HUES48 (cell line): ENCODE data around the gene IL3.

Experiments used
- H3K27ac ChIP-seq: one replicate; pipeline ENCODE4 v1.7.0; 2013; ENCODE audit warnings: low read depth, low read length, inconsistent platforms
- H3K27me3 ChIP-seq: 2 replicates; pipeline ENCODE4 v1.6.1; 2013; ENCODE audit warnings: mild to moderate bottlenecking, low read length; ENCODE audit not compliant: control insufficient read depth, insufficient read depth
- H3K36me3 ChIP-seq: 2 replicates; pipeline ENCODE4 v1.6.1; 2013; ENCODE audit warnings: low read length; ENCODE audit not compliant: control insufficient read depth, insufficient read depth
- H3K4me1 ChIP-seq: 2 replicates; pipeline ENCODE4 v1.6.1; 2013; ENCODE audit warnings: mild to moderate bottlenecking, low read length; ENCODE audit not compliant: control insufficient read depth, insufficient read depth
- H3K4me3 ChIP-seq: 2 replicates; pipeline ENCODE4 v1.5.1; 2013; ENCODE audit warnings: mild to moderate bottlenecking, low read depth, low read length
- H3K9ac ChIP-seq: 2 replicates; pipeline ENCODE4 v1.6.1; 2013; ENCODE audit warnings: mild to moderate bottlenecking, low read depth, low read length, moderate library complexity
- H3K9me3 ChIP-seq: 2 replicates; pipeline ENCODE4 v1.6.1; 2013; ENCODE audit warnings: low read length; ENCODE audit not compliant: control insufficient read depth, insufficient read depth

Gene IL3

GRCh38 chr5:132050661-132051552, 9.5 kb upstream of the IL3 start:
- Histone ChIP-seq H3K36me3 (no peaks in the 10 kb centered on the region), H3K27ac (no peak overlapping the region), H3K4me1 (no peaks in the 10 kb centered on the region), H3K27me3 (no peaks in the 10 kb centered on the region), H3K9ac (no peak overlapping the region), H3K9me3 (no peaks in the 10 kb centered on the region), H3K4me3 (no peak overlapping the region)

DNA sequence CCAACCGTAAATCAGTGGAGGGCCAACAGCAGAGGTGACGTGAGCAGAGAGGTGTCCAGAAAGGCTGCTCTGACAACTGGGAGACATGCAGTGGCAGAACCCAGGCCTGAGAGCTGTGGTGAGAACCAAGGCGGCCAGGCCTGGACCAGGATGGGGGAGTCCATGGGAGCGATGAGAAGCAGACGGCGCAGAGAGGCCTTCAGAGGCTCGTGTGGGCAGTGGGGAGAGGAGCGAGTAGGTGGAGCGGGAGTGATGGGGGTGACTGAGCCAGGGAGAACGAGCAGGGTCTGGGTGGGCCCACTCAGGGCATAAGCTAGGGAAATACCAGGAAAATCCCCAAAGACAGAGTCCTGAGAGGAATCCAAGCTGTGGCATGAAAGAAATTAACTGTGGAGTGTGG, 7.9 kb upstream of the IL3 start:
- H3K4me1 ChIP-seq: no peaks in the 10 kb centered on the region
- H3K9ac ChIP-seq: no peak overlapping the region
- no peaks in the 10 kb centered on the region for H3K9me3 ChIP-seq
- H3K4me3 ChIP-seq: no peak overlapping the region
- no peaks in the 10 kb centered on the region for H3K36me3 ChIP-seq
- H3K27ac ChIP-seq: no peak overlapping the region
- H3K27me3 ChIP-seq: no peaks in the 10 kb centered on the region

- Histone ChIP-seq H3K27me3 (no peaks in the 10 kb centered on the region), H3K9me3 (no peaks in the 10 kb centered on the region), H3K36me3 (no peaks in the 10 kb centered on the region), H3K9ac (no peak overlapping the region), H3K4me1 (no peaks in the 10 kb centered on the region), H3K4me3 (no peak overlapping the region), H3K27ac (no peak overlapping the region)
Observed at GRCh38 chr5:132053483-132053882, 7.0 kb upstream of the IL3 start.

- Histone ChIP-seq H3K36me3 (no peaks in the 10 kb centered on the region), H3K4me3 (no peak overlapping the region), H3K9me3 (no peaks in the 10 kb centered on the region), H3K9ac (no peak overlapping the region), H3K27me3 (no peaks in the 10 kb centered on the region), H3K27ac (no peak overlapping the region), H3K4me1 (no peaks in the 10 kb centered on the region)
Observed at GRCh38 chr5:132054031-132054696, 6.3 kb upstream of the IL3 start.

DNA sequence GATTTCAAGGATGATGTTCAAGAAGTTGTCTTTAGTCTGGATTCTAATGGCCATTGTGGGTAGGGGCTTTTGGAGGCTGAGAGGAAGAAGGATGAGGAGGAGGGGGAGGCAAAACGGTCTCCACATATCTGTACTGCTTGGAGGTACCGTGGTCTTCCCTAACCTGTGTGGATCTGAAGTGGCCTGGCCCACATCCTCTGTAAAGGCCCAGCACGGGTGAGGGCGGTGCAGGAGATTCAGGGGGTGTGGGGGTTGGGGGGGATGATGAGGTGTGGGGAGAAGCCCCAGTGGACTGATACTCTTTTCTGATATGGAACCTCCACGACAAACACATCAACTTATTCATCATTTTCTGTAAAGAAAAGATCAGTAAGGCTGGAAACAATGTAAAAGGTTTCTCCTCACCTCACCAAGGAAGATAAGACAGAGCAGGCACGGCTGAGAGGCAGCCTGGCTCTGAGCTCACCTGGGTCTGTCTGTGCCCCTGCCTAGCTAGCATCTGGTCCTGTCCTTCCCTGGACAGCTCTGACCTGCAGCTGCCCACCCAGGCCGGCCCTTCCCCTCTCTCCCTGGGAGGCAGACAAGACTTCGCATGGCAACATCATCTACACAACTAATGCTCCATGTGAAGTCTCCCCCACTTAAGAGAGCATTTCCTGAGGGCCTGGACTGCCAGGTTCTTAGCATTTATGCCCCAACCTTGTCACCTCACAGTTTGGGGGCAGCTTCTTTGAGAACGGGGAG, 5.6 kb upstream of the IL3 start:
- Histone ChIP-seq H3K36me3 (no peaks in the 10 kb centered on the region), H3K27me3 (no peaks in the 10 kb centered on the region), H3K27ac (no peak overlapping the region), H3K4me3 (no peak overlapping the region), H3K9me3 (no peaks in the 10 kb centered on the region), H3K4me1 (no peaks in the 10 kb centered on the region), H3K9ac (no peak overlapping the region)

DNA sequence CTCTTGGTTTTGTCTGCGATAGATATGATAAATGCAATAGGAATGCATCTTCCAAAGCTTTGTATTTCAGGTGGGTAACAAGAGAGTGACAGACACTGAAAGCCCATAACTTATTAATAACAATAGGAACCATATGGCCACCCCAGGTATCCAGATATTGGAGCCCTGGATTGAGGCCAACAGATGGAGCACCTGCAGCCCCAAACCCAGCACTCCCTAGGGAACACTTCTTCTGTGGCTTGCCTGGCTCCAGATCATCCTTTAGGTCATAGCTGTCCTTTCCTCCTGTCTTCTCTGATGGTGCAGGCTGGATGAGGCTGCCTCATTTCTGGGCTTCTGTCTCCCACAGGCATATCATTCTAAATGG, 5.0 kb upstream of the IL3 start:
- no peak overlapping the region for H3K27ac ChIP-seq
- no peaks in the 10 kb centered on the region for H3K4me1 ChIP-seq
- no peaks in the 10 kb centered on the region for H3K27me3 ChIP-seq
- H3K9ac ChIP-seq: no peak overlapping the region
- H3K36me3 ChIP-seq: no peaks in the 10 kb centered on the region
- no peaks in the 10 kb centered on the region for H3K9me3 ChIP-seq
- H3K4me3 ChIP-seq: no peak overlapping the region

DNA sequence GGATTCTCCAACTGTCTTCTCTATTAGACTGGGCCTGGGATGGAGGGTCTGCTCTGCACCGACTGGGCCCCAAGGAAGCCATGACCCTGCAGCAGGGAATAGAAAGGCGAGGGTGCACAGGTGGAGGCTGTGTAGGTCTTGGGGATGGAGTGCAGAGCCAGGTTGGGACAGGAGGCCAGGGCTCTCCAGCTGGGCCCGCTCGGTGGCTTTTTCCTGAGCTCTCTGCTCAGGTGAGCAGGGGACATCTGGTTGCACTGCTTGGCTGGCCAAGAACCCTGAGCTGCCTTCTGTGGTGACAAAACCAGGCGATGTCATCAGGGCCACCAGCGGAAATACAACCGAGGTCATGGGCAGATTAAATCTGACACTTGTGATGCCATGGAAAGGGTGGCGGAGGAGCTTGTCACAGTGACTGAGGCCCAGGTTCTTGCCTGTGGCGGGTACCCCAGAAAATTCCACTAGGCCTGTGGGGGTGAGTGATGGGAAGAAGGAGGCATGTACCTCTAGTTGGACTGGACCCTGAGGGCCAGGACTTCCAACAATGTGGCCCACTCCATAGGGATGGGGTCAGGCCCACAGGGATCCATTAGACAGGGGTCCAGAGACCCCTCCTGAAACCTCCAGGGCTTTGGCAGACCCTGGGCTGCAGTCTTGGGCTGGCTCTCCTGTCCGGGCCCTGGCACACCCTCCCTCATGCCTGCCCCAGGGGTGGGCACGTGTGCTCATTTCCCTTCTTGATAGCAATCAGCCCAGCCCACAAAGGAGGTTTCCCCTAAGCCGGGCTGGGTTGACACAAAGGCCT, 4.4 kb upstream of the IL3 start:
- Histone ChIP-seq H3K4me1 (peaks cover 2% of the 10 kb centered on the region; the same call in 1 of the 2 replicates), H3K36me3 (no peaks in the 10 kb centered on the region), H3K9ac (no peak overlapping the region), H3K27ac (no peak overlapping the region), H3K9me3 (no peaks in the 10 kb centered on the region), H3K27me3 (no peaks in the 10 kb centered on the region), H3K4me3 (no peak overlapping the region)

DNA sequence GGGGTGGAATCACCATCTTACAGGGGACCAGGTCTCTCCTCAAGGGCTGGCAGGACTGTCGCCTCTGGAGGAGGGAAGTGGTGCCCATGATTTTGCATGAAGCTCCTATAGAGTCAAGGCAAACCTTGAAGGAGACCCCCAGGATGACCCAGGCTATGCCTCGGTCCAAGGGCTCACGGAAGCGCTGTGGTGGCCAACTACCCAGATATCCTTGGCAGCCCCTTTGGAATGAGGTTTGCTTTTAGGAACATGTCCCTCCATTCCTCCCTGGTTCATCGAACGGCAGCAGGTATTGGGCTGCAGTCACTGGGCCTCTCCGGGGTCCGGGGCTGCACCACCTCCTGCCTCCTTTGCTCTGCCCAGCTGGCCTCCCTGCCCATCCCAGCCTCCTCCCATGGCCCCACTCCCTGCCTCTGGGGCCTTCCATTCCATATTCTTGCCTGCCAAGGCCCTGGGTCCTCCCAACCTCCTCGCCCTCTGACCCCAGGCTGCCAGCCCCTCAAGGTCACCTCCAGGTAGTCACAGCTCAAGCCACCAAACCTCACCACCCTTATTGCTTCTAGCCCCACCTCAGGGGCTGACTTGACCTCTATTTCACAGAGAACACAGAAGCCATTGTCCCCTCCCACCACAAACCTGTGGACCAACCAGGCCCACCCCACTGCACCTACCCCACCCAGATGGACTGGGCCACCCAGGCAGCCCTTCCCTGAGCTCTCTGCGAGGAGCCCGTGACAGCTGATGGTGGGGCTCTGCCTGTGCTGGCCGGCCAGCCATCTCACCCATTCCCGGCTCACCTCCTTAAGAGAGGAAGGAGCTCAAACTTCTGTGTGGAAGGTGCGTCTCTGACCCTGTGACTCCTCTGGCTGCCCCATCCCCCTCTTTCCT, 3.6 kb upstream of the IL3 start:
- H3K4me1 ChIP-seq: peaks cover 5% of the 10 kb centered on the region; the same call in 1 of the 2 replicates

DNA sequence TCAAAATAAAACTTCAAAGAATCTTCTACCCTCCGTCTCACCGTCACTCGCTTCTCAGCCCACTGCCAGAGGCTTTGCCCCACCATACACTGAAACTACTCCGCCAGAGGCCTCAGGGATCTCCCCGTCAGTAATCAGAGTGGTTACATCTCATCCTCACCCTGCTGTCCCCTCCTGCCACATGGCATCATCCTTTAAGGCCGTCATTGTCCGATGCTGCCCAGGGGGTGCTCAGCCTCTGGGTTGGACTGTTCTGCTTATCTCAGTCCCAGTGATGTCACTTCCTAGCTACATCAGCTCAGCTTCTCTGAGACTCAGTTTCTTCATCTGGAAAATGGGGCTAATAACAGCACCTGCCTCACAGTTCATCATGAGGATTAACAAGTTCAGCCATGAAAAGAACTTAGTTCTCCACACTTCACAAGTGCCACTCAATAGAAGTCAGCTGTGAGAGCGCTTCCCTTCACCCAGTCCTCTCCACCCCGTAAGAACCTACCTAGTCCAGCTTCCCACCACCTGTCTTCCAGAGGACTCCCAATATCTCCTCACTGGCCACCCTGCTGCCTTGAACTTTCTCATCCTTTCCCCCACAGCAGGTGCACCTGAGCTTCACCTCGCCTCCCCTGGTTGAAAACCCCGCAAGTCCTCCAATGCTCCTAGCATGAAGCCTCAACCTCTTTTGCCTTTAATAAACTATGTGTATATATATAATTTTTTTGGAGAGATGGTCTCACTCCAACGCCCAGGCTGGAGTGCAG, 2.8 kb upstream of the IL3 start:
- Histone ChIP-seq H3K4me3 (no peak overlapping the region), H3K27ac (no peak overlapping the region), H3K9me3 (no peaks in the 10 kb centered on the region), H3K36me3 (no peaks in the 10 kb centered on the region), H3K9ac (no peak overlapping the region), H3K4me1 (peaks cover 5% of the 10 kb centered on the region; the same call in 1 of the 2 replicates), H3K27me3 (no peaks in the 10 kb centered on the region)

More for the DNA sequence above, 3.6 kb upstream of the IL3 start:
- Histone ChIP-seq H3K36me3 (no peaks in the 10 kb centered on the region), H3K27me3 (no peaks in the 10 kb centered on the region), H3K27ac (no peak overlapping the region), H3K9me3 (no peaks in the 10 kb centered on the region), H3K4me3 (no peak overlapping the region), H3K9ac (no peak overlapping the region)
